ENCODE results near the gene ZC3H12C. TPM values are rescaled to one million over a fixed set of nuclear protein-coding genes. Genes with fewer than 3 reads are reported as not detected.

The ZC3H12C gene
- total RNA-seq, 2 experiments from 2014 or later = not detected

- H3K27ac ChIP-seq (ENCODE audit: low read depth, low read length, poor library complexity, severe bottlenecking) = no peak overlapping the region
- POLR2A ChIA-PET = interaction anchor here (0.6 kb wide), 1 partner anchor 20 kb away, joined by 3 read pairs; no protein-coding TSS in a partner anchor
- BruUV-seq (replicated peaks) = no TSS peak
Measured at GRCh38 chr11:110219006-110219785, 126.0 kb downstream of the ZC3H12C start.

More at GRCh38 chr11:110219006-110219785, 126.0 kb downstream of the ZC3H12C start:
- Histone ChIP-seq H3K4me2 (ENCODE audit: low read length) (no peak overlapping the region), H2AFZ (ENCODE audit: low read length) (no peak overlapping the region), H3K79me2 (ENCODE audit: insufficient read depth, low read depth, low read length) (no peaks in the 10 kb centered on the region), H3K4me3 (ENCODE audit: low read depth, low read length, poor library complexity, severe bottlenecking) (no peak overlapping the region), H4K20me1 (ENCODE audit: insufficient read depth, low read length) (no peaks in the 10 kb centered on the region), H3K4me1 (ENCODE audit: insufficient read depth, low read length, poor library complexity, severe bottlenecking) (no peaks in the 10 kb centered on the region), H3K9me2 (ENCODE audit: insufficient read depth, low read length) (no peaks in the 10 kb centered on the region), H3K9me3 (ENCODE audit: low read length) (no peaks in the 10 kb centered on the region), H3K36me3 (ENCODE audit: insufficient read depth, low read length) (no peaks in the 10 kb centered on the region)
- CTCF ChIA-PET (ENCODE audit: unreplicated experiment) = no interaction called here
- TF ChIP-seq CTCF (conservative IDR thresholded peaks at IDR 0.05; ENCODE audit: low read length) (no peak), EZH2phosphoT487 (IDR thresholded peaks at IDR 0.05; ENCODE audit: borderline replicate concordance, low read depth, low read length) (no peak)
- no peak for DNase-seq (ENCODE audit: low spot score)
- intact Hi-C loops (cut with micrococcal nuclease; ENCODE audit: unreplicated experiment) = no loop called here

Other genes with a start within 250 kb of the ZC3H12C start
- 23.2 and 23.7 TPM in 2 replicates for gene RDX, start 203.2 kb downstream of the ZC3H12C start, total RNA-seq (2014; rRNA removed; shearing (Covaris generic))
- 25.5 and 27.2 TPM in 2 replicates for gene RDX, start 203.2 kb downstream of the ZC3H12C start, total RNA-seq (2022)